ENCODE data around the gene C1orf185. TPM values are rescaled to one million over a fixed set of nuclear protein-coding genes. Genes with fewer than 3 reads are reported as not detected.
"Not testable (repeated sequence)": the region's sequence is repeated elsewhere in the genome, so short reads cannot be mapped to it uniquely, and the experiment has no call there.

Gene C1orf185
- total and polyA plus RNA-seq, 2 experiments from 2014 or later: not detected

GRCh38 chr1:51168936-51169335 is 66.9 kb downstream of the C1orf185 start:
- TF ChIP-seq EZH2phosphoT487 (IDR thresholded peaks at IDR 0.05; ENCODE audit: low read depth, severe bottlenecking, unreplicated experiment): no peak
- TF ChIP-seq, protein P1, sequence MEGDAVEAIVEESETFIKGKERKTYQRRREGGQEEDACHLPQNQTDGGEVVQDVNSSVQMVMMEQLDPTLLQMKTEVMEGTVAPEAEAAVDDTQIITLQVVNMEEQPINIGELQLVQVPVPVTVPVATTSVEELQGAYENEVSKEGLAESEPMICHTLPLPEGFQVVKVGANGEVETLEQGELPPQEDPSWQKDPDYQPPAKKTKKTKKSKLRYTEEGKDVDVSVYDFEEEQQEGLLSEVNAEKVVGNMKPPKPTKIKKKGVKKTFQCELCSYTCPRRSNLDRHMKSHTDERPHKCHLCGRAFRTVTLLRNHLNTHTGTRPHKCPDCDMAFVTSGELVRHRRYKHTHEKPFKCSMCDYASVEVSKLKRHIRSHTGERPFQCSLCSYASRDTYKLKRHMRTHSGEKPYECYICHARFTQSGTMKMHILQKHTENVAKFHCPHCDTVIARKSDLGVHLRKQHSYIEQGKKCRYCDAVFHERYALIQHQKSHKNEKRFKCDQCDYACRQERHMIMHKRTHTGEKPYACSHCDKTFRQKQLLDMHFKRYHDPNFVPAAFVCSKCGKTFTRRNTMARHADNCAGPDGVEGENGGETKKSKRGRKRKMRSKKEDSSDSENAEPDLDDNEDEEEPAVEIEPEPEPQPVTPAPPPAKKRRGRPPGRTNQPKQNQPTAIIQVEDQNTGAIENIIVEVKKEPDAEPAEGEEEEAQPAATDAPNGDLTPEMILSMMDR (IDR thresholded peaks at IDR 0.05; ENCODE audit: poor library complexity): no peak
- TF ChIP-seq EZH2 (IDR thresholded peaks at IDR 0.05; ENCODE audit: borderline replicate concordance): no peak
- H3K9me3 ChIP-seq (ENCODE audit: low read depth): no peaks in the 10 kb centered on the region
- DNase-seq (ENCODE audit: low spot score): no peak
- no peaks in the 10 kb centered on the region for H3K79me2 ChIP-seq
- no peak overlapping the region for H3K4me2 ChIP-seq
- no peaks in the 10 kb centered on the region for H4K20me1 ChIP-seq (ENCODE audit: insufficient read depth, poor library complexity, severe bottlenecking)
- no peaks in the 10 kb centered on the region for H3K27me3 ChIP-seq
- no peaks in the 10 kb centered on the region for H3K9me2 ChIP-seq (replicated peaks; ENCODE audit: insufficient read depth)
- 65% methylated on average over 4 of the region's 4 CpGs for WGBS (ENCODE audit: low lambda C conversion rate, missing lambda C conversion rate)
- no peak overlapping the region for H3K27ac ChIP-seq
- H2AFZ ChIP-seq: no peak overlapping the region
- H3K4me1 ChIP-seq (ENCODE audit: insufficient read depth): no peaks in the 10 kb centered on the region
- no peaks in the 10 kb centered on the region for H3K36me3 ChIP-seq (replicated peaks; ENCODE audit: insufficient read depth, low read depth)
- H3K4me3 ChIP-seq: no peak overlapping the region

DNA sequence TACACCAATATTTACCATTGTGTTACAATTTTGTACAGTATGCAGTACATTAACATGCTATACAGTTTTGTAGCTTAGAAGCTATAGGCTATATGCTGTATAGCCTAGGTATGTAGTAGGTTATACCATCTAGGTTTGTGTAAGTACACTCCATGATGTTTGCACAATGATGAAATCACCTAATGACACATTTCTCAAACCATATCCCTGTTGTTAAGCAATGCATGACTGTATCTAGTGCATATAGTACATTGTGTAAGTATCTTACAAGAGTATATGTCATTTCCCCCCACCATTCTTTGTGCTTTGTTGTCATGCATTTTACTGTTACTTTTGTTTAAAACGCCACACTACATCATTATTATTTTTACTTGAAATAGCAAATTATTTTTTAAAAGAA is 68.3 kb downstream of the C1orf185 start:
- no peaks in the 10 kb centered on the region for H3K36me3 ChIP-seq (replicated peaks; ENCODE audit: insufficient read depth, low read depth)
- H4K20me1 ChIP-seq (ENCODE audit: insufficient read depth, poor library complexity, severe bottlenecking): no peaks in the 10 kb centered on the region
- H3K4me1 ChIP-seq (ENCODE audit: insufficient read depth): no peaks in the 10 kb centered on the region
- TF ChIP-seq, protein P1 (IDR thresholded peaks at IDR 0.05; ENCODE audit: poor library complexity): no peak
- TF ChIP-seq EZH2phosphoT487 (IDR thresholded peaks at IDR 0.05; ENCODE audit: low read depth, severe bottlenecking, unreplicated experiment) (no peak), EZH2 (IDR thresholded peaks at IDR 0.05; ENCODE audit: borderline replicate concordance) (no peak)
- no peaks in the 10 kb centered on the region for H3K9me2 ChIP-seq (replicated peaks; ENCODE audit: insufficient read depth)
- no peak overlapping the region for H3K4me3 ChIP-seq
- H3K79me2 ChIP-seq: no peaks in the 10 kb centered on the region
- H3K27me3 ChIP-seq: no peaks in the 10 kb centered on the region
- 100% methylated on average over 1 of the region's 1 CpG for WGBS (ENCODE audit: low lambda C conversion rate, missing lambda C conversion rate)
- no peak overlapping the region for H3K4me2 ChIP-seq
- H3K9me3 ChIP-seq (ENCODE audit: low read depth): no peaks in the 10 kb centered on the region
- H2AFZ ChIP-seq: no peak overlapping the region
- no peak overlapping the region for H3K27ac ChIP-seq
- DNase-seq (ENCODE audit: low spot score): no peak

GRCh38 chr1:51172811-51173210 is 70.8 kb downstream of the C1orf185 start:
- H3K27ac ChIP-seq: no peak overlapping the region
- H3K4me2 ChIP-seq: no peak overlapping the region
- no peaks in the 10 kb centered on the region for H3K36me3 ChIP-seq (replicated peaks; ENCODE audit: insufficient read depth, low read depth)
- H3K4me1 ChIP-seq (ENCODE audit: insufficient read depth): no peaks in the 10 kb centered on the region
- H2AFZ ChIP-seq: no peak overlapping the region
- no peaks in the 10 kb centered on the region for H3K9me3 ChIP-seq (ENCODE audit: low read depth)
- 85% methylated on average over 3 of the region's 3 CpGs for WGBS (ENCODE audit: low lambda C conversion rate, missing lambda C conversion rate)
- H3K27me3 ChIP-seq: no peaks in the 10 kb centered on the region
- H4K20me1 ChIP-seq (ENCODE audit: insufficient read depth, poor library complexity, severe bottlenecking): no peaks in the 10 kb centered on the region
- no peaks in the 10 kb centered on the region for H3K79me2 ChIP-seq
- DNase-seq (ENCODE audit: low spot score): no peak
- H3K9me2 ChIP-seq (replicated peaks; ENCODE audit: insufficient read depth): no peaks in the 10 kb centered on the region
- TF ChIP-seq EZH2phosphoT487 (IDR thresholded peaks at IDR 0.05; ENCODE audit: low read depth, severe bottlenecking, unreplicated experiment) (no peak), EZH2 (IDR thresholded peaks at IDR 0.05; ENCODE audit: borderline replicate concordance) (no peak)
- TF ChIP-seq, protein P1 (IDR thresholded peaks at IDR 0.05; ENCODE audit: poor library complexity): no peak
- no peak overlapping the region for H3K4me3 ChIP-seq

- H3K4me2 ChIP-seq: no peak overlapping the region
- H3K4me1 ChIP-seq (ENCODE audit: insufficient read depth): no peaks in the 10 kb centered on the region
- H3K79me2 ChIP-seq: no peaks in the 10 kb centered on the region
- WGBS (ENCODE audit: low lambda C conversion rate, missing lambda C conversion rate): 51% methylated on average over 2 of the region's 2 CpGs
- no peaks in the 10 kb centered on the region for H3K27me3 ChIP-seq
- no peak overlapping the region for H3K4me3 ChIP-seq
- H4K20me1 ChIP-seq (ENCODE audit: insufficient read depth, poor library complexity, severe bottlenecking): no peaks in the 10 kb centered on the region
- H2AFZ ChIP-seq: no peak overlapping the region
- no peaks in the 10 kb centered on the region for H3K36me3 ChIP-seq (replicated peaks; ENCODE audit: insufficient read depth, low read depth)
- H3K27ac ChIP-seq: no peak overlapping the region
- DNase-seq (ENCODE audit: low spot score): no peak
- TF ChIP-seq EZH2phosphoT487 (IDR thresholded peaks at IDR 0.05; ENCODE audit: low read depth, severe bottlenecking, unreplicated experiment): no peak
- TF ChIP-seq, protein P1 (IDR thresholded peaks at IDR 0.05; ENCODE audit: poor library complexity): no peak
- TF ChIP-seq EZH2 (IDR thresholded peaks at IDR 0.05; ENCODE audit: borderline replicate concordance): no peak
- H3K9me3 ChIP-seq (ENCODE audit: low read depth): no peaks in the 10 kb centered on the region
- no peaks in the 10 kb centered on the region for H3K9me2 ChIP-seq (replicated peaks; ENCODE audit: insufficient read depth)
Observed at GRCh38 chr1:51175278-51175677, 73.2 kb downstream of the C1orf185 start.

DNA sequence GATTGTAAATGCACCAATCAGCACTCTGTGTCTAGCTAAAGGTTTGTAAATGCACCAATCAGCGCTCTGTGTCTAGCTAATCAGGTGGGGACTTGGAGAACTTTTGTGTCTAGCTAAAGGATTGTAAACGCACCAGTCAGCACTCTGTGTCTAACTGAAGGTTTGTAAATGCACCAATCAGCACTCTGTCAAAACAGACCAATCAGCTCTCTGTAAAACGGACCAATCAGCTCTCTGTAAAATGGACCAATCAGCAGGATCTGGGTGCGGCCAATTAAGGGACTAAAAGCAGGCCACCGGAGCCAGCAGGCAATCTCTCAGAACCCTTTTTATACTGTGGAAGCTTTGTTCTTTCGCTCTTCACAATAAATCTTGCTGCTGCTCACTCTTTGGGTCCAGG is 76.0 kb downstream of the C1orf185 start:
- not testable (repeated sequence) for H3K4me3 ChIP-seq; H3K4me1 ChIP-seq (ENCODE audit: insufficient read depth); H3K4me2 ChIP-seq; H3K79me2 ChIP-seq; H2AFZ ChIP-seq; H3K27ac ChIP-seq; H3K9me3 ChIP-seq (ENCODE audit: low read depth); H3K27me3 ChIP-seq; DNase-seq (ENCODE audit: low spot score); H3K36me3 ChIP-seq (replicated peaks; ENCODE audit: insufficient read depth, low read depth); H4K20me1 ChIP-seq (ENCODE audit: insufficient read depth, poor library complexity, severe bottlenecking); H3K9me2 ChIP-seq (replicated peaks; ENCODE audit: insufficient read depth)
- 88% methylated on average over 6 of the region's 6 CpGs for WGBS (ENCODE audit: low lambda C conversion rate, missing lambda C conversion rate)
